ENCODE measurements around the gene ZNF526.

Gene ZNF526

DNA sequence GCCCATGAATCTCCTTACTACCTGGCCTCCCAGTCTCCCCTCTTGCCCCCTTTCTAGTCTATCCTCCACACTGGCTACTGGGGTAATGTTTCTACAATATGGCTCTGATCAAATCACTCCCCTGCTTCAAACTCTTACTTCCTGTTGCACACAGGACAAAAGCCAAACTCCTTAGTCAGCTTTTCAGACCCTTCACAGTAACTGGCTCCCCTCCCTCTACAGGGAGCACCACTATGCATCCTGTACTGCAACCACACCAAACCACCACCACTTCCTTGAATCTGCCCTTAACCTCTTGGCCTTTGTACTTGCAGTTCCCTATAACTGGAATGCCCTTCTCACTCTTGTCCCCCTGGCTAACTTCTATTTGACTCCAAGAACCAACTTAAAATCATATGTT lies 34.8 kb upstream of the ZNF526 start:
- DNase-seq = no peak

DNA sequence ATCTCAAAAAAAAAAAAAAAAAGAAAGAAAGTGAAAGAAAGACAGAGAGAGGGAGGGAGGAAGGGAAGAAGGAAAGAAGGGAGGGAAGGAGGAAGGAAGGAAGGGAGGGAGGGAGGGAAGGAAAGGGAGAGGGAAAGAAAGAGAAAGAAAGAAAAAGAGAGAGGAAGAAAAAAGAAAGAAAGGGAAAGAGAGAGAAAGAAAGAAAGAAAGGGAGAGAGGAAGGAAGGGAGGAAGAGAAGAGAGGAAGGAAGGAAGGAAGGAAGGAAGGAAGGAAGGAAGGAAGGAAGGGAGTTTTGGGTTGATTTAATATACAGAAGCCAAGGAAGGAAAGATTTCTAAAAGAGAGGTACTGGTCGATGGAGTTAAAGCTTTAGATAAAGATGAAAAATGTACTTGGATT lies 31.4 kb upstream of the ZNF526 start:
- Mint-ChIP-seq H3K4me3 (no peak overlapping the region), H3K9me3 (peaks cover 0 to 2% of the 10 kb centered on the region in 2 donors), H3K27me3 (no peaks in the 10 kb centered on the region), H3K36me3 (peaks cover 0 to 3% of the 10 kb centered on the region in 2 donors), H3K4me1 (peaks cover 25 to 37% of the 10 kb centered on the region in 2 donors), H3K27ac (no peak overlapping the region)
- no peak for DNase-seq
- no peak for ATAC-seq (replicated peaks)

More for the DNA sequence above, 34.8 kb upstream of the ZNF526 start:
- H3K9me3 Mint-ChIP-seq = no peaks in the 10 kb centered on the region
- peak; percentile 58 to 69 for ATAC-seq (replicated peaks)
- no peaks in the 10 kb centered on the region for H3K36me3 Mint-ChIP-seq
- H3K27me3 Mint-ChIP-seq = no peaks in the 10 kb centered on the region
- H3K27ac Mint-ChIP-seq = no peak overlapping the region
- H3K4me3 Mint-ChIP-seq = no peak overlapping the region
- peaks cover 28 to 37% of the 10 kb centered on the region in 2 donors for H3K4me1 Mint-ChIP-seq

DNA sequence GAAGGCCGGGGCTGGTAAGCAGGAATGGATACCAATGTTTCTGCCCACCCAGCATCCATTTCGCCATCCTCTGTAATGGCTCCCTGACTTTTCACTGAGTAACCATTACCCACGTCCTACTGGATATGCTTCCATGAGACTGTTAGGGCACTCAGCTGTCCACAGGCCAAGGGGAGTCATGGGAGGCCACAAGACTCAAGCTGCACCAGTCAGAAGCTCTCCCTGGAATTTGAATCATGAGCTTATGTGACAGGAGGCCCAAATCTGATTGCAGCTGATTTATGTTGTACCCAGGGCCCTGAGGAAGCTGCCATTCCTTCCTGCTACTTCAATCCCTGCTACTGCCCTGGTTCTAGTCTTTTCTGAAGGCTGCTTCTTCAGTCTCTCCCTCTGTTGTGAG lies 31.0 kb upstream of the ZNF526 start:
- peaks cover 0 to 4% of the 10 kb centered on the region in 2 donors for H3K9me3 Mint-ChIP-seq
- no peak for ATAC-seq (replicated peaks)
- peaks cover 1 to 6% of the 10 kb centered on the region in 2 donors for H3K36me3 Mint-ChIP-seq
- H3K27ac Mint-ChIP-seq = no peak overlapping the region
- H3K27me3 Mint-ChIP-seq = no peaks in the 10 kb centered on the region
- H3K4me3 Mint-ChIP-seq = no peak overlapping the region
- peaks cover 25 to 40% of the 10 kb centered on the region in 2 donors for H3K4me1 Mint-ChIP-seq
- no peak for DNase-seq

DNA sequence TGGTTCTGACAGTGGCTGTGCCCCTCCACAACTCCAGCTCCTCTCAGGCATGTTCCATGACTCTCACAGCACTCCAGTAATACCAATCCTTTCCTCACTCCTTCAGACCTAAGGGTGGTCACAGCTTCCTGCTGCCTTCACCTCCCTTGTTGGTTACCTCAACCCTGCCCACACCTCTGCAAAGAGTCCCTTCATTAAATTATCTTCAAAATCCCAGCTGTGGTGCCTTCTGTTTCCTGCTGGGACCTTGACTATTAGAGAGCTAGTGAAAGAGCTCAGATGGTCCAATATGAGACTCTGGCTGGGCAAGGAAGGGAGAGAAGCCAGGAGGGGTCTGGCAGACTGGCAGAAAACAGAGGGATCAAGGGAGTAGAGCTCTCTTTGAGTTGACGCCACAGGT lies 28.8 kb upstream of the ZNF526 start:
- Mint-ChIP-seq H3K27ac (peak overlapping the region; percentile 14), H3K9me3 (peaks cover 0 to 4% of the 10 kb centered on the region in 2 donors), H3K4me1 (peaks cover 16 to 30% of the 10 kb centered on the region in 2 donors), H3K27me3 (no peaks in the 10 kb centered on the region), H3K36me3 (peaks cover 7 to 11% of the 10 kb centered on the region in 2 donors), H3K4me3 (no peak overlapping the region)
- ATAC-seq (replicated peaks) (no peak), DNase-seq (no peak)

DNA sequence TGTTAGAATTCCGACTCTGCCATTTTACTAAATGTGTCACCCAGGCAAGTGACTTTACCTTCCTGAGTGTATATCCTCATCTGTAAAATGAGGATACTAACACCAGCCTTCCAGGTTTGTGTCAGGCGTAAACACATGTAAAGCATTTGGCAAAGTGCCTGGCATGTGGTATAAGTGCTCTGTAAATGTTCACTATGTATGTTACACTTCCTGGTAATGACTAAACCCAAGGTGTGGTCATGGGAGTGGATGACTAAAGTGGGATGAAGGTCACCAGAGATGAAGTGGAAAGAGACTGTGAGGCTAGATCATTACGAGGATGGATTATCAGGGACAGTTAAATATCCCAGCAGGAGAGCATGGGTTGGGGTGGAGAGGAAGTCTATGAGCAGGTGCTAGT lies 28.3 kb upstream of the ZNF526 start:
- DNase-seq (no peak), ATAC-seq (replicated peaks) (peak; percentile 53 to 62)
- Mint-ChIP-seq H3K4me3 (no peak overlapping the region), H3K27me3 (no peaks in the 10 kb centered on the region), H3K36me3 (peaks cover 12 to 16% of the 10 kb centered on the region in 2 donors), H3K4me1 (peaks cover 21 to 36% of the 10 kb centered on the region in 2 donors), H3K9me3 (peaks cover 0 to 4% of the 10 kb centered on the region in 2 donors), H3K27ac (no peak overlapping the region)

DNA sequence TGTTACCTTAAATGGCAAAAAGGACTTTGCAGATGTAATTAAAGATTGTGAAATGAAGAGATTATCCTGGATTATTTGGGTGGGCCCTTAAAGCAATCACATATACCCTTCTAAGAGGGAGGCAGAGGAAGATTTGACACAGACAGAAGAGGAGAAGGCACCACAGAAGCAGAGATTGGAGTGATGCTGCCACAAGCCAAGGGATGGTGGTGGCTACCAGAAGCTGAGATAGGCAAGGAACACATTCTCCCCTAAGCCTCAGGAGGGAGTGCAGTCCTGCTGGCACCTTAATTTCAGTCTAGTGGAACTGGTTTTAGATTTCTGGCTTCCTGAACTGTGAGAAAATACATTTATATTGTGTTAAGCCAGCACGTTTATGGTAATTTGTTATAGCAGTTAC lies 26.8 kb upstream of the ZNF526 start:
- no peak for ATAC-seq (replicated peaks)
- DNase-seq = no peak

DNA sequence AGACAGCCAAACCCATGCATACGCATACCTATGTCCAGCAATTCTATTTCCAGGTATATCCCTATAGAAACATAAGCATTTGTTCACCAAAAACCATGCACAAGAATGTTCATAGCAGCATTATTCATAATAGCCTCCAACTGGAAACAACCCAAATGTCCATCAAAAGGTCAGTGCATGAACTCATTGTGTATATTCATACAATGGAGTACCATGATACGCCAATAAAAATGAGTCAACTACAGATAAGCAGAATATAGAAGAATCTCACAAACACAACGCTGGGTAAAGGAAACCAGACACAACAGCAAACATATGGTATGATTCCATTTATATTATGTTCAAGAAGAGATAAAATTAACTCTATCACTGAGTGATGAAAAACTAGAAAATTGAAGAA lies 26.4 kb upstream of the ZNF526 start:
- ATAC-seq (replicated peaks) (no peak), DNase-seq (no peak)
- Mint-ChIP-seq H3K27ac (no peak overlapping the region), H3K4me1 (peaks cover 30 to 52% of the 10 kb centered on the region in 2 donors), H3K36me3 (peaks cover 21 to 24% of the 10 kb centered on the region in 2 donors), H3K4me3 (no peak overlapping the region), H3K9me3 (peaks cover 0 to 4% of the 10 kb centered on the region in 2 donors), H3K27me3 (no peaks in the 10 kb centered on the region)

More for the DNA sequence above, 26.8 kb upstream of the ZNF526 start:
- peaks cover 28 to 48% of the 10 kb centered on the region in 2 donors for H3K4me1 Mint-ChIP-seq
- no peaks in the 10 kb centered on the region for H3K27me3 Mint-ChIP-seq
- peaks cover 18 to 21% of the 10 kb centered on the region in 2 donors for H3K36me3 Mint-ChIP-seq
- H3K9me3 Mint-ChIP-seq = peaks cover 0 to 4% of the 10 kb centered on the region in 2 donors
- H3K27ac Mint-ChIP-seq = no peak overlapping the region
- no peak overlapping the region for H3K4me3 Mint-ChIP-seq

DNA sequence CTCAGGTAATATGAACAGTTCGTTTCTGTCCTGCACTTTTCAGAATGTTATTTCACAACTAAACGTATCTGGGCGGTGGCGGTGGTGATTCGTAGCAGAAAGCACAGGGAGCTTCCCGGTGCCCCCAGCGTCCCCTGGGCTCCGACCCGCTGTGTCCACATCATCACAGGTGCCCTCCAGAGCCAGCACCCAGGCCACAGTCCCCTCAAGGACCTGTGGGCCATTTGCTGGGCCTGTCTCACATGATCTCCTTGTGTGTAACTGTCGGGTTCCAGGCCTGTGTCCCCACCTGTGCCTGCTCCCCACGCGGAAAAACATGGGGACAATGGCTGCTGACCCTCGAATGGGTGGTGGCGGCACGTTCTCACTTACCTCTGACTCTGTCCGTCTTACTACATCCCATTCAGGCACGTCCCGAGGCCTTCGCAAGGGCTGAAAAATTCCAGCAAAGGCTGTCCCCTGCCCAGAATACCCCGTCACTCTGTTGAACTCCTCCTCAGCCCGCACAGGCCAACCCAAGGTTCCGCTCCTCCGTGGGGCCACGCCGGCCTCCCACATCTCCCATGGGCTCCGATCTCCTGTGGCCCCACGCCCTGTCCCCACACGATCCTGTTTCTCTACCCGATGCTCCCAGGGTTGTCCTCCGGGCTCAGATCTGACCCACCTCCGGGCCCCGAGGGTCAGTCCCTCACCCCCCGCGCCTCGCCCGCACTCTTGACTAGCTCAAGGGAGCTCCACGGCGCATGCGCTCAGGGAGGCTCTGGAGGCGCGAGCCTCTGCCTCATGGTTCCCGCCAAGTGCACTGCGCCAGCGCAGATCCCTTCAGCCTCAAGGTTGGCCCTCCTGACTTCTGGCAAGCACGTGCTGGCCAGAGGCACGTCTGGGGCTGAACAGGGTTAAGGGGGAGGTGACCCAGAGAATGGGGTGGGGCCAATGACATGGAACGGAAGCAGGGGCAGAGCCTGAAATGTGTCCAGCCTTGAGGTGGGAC lies 23.8 kb upstream of the ZNF526 start:
- H3K27me3 Mint-ChIP-seq = no peaks in the 10 kb centered on the region
- peaks cover 49 to 70% of the 10 kb centered on the region in 2 donors for H3K4me1 Mint-ChIP-seq
- H3K36me3 Mint-ChIP-seq = peaks cover 44% of the 10 kb centered on the region in 2 donors
- H3K27ac Mint-ChIP-seq = peak overlapping the region; percentile 56
- DNase-seq (no peak), ATAC-seq (replicated peaks) (no peak)
- no peak overlapping the region for H3K4me3 Mint-ChIP-seq
- H3K9me3 Mint-ChIP-seq = peaks cover 0 to 4% of the 10 kb centered on the region in 2 donors

DNA sequence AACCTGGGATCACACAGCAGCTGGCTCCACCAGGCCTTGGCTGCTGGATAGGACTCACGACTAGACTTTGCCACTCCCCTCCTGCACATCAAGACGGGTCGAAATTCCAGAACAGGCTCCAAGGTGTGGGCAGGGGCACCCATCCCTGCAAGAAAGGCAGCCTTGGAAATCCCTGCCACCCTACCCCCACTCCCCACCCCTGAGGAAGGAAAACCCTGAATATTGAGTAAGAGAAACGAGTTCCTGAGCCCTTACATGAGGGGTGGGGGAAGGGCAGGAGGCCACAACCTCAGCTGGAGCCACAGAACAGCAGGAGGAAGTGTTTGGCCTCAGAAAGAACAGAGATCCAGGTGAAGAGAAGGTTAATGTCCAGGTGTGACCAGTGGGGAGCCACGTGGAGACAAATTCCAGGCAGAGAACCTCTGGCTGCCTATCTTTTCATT lies 22.7 kb upstream of the ZNF526 start:
- Mint-ChIP-seq H3K4me1 (peaks cover 55 to 71% of the 10 kb centered on the region in 2 donors), H3K27me3 (no peaks in the 10 kb centered on the region), H3K27ac (peak overlapping the region; percentile 25), H3K4me3 (no peak overlapping the region), H3K36me3 (peaks cover 48 to 52% of the 10 kb centered on the region in 2 donors), H3K9me3 (peaks cover 0 to 4% of the 10 kb centered on the region in 2 donors)
- ATAC-seq (replicated peaks) (no peak), DNase-seq (no peak)

DNA sequence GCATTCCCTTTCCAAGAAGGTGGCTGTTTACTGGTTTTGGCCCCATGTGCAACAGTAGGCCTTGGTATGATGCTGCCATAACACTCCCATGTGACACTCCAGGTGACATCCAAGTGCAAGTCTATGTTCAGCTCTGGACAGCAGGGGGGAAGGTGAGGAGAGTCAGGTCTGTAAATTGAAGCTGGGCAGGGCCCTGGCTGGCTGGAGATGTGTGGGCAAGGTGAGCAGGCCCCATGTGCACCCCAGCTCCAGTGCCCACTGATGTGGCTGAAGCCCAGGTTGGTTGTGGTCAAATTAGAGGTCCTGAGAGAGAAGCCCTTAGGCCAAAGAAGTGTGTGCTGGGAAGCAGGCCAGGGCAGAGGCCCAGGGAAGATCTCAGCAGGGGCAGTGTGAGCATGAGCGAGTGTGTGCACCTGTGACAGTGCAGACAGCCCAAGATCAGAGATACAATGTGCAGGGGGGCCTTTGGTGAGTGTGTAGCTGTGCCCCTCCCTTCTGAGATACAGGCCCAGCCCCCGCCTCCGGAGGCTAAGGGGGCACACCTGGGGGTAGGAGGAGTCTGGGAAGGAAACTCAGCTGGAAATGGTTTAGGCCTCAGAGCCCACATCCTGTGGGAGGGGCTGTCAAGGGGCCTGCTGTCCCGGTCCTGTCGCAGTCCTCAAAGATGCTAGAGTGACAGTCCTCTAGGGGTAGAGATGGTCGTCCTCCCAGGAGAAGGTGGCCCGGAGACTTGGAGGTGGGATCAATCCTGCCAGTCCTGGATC lies 21.3 kb upstream of the ZNF526 start:
- H3K9me3 Mint-ChIP-seq = no peaks in the 10 kb centered on the region
- H3K27me3 Mint-ChIP-seq = no peaks in the 10 kb centered on the region
- H3K4me3 Mint-ChIP-seq = peak overlapping the region; percentile 73 to 77
- peaks cover 67 to 83% of the 10 kb centered on the region in 2 donors for H3K4me1 Mint-ChIP-seq
- H3K36me3 Mint-ChIP-seq = peaks cover 53 to 67% of the 10 kb centered on the region in 2 donors
- ATAC-seq (replicated peaks) (peak; percentile 20 to 31), DNase-seq (peak; percentile 30)
- H3K27ac Mint-ChIP-seq = peak overlapping the region; percentile 94

DNA sequence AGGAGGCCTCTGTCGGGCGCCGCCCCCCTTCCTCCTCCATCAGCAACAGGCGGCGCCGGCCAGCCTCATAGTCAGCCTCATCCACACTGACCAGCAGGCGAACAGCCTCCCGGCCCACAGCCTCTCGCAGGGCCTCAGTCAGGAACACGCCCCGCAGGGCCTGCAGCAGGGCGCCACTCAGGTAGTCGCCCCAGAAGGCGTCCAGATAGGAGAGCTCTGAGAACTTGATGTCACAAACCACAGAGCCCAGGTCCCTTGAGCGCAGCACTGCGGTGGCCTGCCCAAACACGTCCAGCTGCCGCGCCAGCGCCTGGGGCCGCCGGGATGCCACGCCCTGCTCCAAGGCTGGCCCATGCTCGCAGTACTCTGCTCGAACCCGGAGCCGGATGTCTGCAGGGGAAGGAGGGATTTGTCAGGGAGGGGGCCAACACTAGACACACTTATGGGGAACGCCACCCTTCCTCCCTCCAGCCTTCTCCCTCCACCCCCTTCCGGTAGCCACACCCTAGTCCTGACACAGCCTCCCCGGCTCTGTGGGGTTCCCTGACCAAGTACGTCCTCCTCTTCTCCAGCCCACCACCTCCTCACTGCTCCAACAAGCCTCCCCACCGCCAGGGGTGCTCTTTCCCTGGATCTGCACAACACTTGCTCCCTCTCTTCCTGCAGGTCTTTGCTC lies 20.5 kb upstream of the ZNF526 start:
- Mint-ChIP-seq H3K9me3 (no peaks in the 10 kb centered on the region), H3K4me3 (peak overlapping the region; percentile 73 to 77), H3K27ac (peak overlapping the region; percentile 94), H3K27me3 (no peaks in the 10 kb centered on the region), H3K36me3 (peaks cover 55 to 71% of the 10 kb centered on the region in 2 donors), H3K4me1 (peaks cover 69 to 81% of the 10 kb centered on the region in 2 donors)
- ATAC-seq (replicated peaks) (peak; percentile 36 to 38), DNase-seq (peak; percentile 34)

DNA sequence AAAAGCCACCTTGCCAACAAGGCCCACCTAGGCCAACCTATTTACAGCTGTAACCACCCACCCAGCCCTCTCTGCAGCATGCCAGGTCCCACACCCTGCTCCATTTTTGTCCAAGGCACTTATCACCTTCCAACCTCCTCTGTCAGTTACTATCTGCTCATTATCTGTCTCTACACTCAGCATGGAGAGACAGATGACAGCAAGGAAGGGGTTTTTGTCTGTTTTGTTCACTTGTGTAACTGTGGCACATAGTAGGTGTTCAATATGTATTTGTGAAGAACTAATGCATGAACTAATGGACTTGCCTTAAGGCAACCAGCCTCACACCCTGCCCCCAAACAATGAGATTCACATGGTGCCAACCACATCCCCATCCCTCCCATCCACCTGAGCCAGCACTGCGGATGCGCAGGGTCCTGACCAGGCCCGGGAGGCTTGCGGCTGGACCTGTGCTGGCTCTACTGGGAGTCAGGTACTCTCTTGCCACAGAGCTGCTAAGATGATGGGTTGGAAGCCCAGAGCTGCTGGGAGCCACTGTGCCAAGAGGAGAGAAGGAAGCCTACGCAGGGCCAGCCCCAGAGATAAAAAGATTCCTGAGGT lies 19.9 kb upstream of the ZNF526 start:
- no peaks in the 10 kb centered on the region for H3K9me3 Mint-ChIP-seq
- peak overlapping the region; percentile 94 for H3K27ac Mint-ChIP-seq
- no peaks in the 10 kb centered on the region for H3K27me3 Mint-ChIP-seq
- peaks cover 59 to 76% of the 10 kb centered on the region in 2 donors for H3K36me3 Mint-ChIP-seq
- ATAC-seq (replicated peaks) (no peak), DNase-seq (no peak)
- H3K4me1 Mint-ChIP-seq = peaks cover 73 to 85% of the 10 kb centered on the region in 2 donors
- H3K4me3 Mint-ChIP-seq = peak overlapping the region; percentile 73 to 77

DNA sequence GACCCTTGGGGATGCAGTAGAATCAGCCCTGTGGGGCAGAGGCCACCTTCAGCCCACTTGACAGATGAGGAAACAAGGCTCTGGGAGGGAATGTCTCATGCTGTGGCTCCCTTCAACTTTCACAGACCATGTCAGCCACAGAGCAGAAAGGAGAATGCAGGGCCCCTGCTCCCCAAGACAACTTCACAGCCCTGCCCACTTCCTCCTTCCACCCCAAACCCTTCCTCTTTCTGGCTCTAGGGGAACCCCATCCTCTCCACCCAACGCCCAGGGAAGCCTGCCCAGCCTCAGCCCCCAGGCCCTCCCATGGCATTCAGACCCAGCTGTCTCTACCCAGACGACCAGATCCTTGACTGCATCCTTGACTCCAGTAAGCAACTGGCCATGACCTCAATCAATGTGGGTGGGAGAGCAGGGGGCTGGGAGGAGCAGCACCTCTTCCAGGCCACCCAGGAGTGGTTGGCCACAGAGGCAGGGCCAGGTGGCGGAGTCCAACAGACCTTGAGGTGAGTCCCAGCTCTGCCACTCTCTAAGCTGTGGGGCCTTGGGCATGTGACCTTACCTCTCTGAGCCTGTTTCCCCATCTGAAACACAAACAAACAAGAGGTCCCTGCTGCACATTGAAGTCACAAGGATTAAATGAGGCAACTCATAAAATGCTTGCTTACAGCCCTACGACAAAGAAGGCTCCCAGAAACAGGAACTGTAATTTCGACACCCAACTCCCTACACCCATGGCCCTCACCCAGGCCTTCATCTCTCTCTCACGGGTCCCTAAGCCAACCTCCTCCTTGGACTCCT lies 18.4 kb upstream of the ZNF526 start:
- ATAC-seq (replicated peaks) = peak; percentile 86 to 87
- DNase-seq = peak; percentile 79
- Mint-ChIP-seq H3K27ac (peak overlapping the region; percentile 92), H3K4me3 (peak overlapping the region; percentile 28 to 55), H3K4me1 (peaks cover 67 to 83% of the 10 kb centered on the region in 2 donors), H3K9me3 (no peaks in the 10 kb centered on the region), H3K27me3 (no peaks in the 10 kb centered on the region), H3K36me3 (peaks cover 57 to 75% of the 10 kb centered on the region in 2 donors)
